Measurements from ENCODE around the gene LRCOL1.

LRCOL1 gene

GRCh38 chr12:132629330-132629729 lies 18.9 kb upstream of the LRCOL1 start:
- DNase-seq (ENCODE audit: low read depth): no peak
- TF ChIP-seq CTCF (conservative IDR thresholded peaks at IDR 0.05; ENCODE audit: control insufficient read depth, insufficient read depth, low read depth, low read length): no peak
- no peak overlapping the region for H3K4me3 ChIP-seq (ENCODE audit: control insufficient read depth, low read depth, low read length)

- H3K4me3 ChIP-seq (ENCODE audit: control insufficient read depth, low read depth, low read length): no peak overlapping the region
- no peak for TF ChIP-seq CTCF (conservative IDR thresholded peaks at IDR 0.05; ENCODE audit: control insufficient read depth, insufficient read depth, low read depth, low read length)
- no peak for DNase-seq (ENCODE audit: low read depth)
These were observed 15.5 kb upstream of the LRCOL1 start for GRCh38 chr12:132625731-132626430.

GRCh38 chr12:132624910-132625630 lies 14.7 kb upstream of the LRCOL1 start:
- DNase-seq (ENCODE audit: low read depth): no peak
- TF ChIP-seq CTCF (conservative IDR thresholded peaks at IDR 0.05; ENCODE audit: control insufficient read depth, insufficient read depth, low read depth, low read length): no peak

GRCh38 chr12:132624186-132624855 lies 13.9 kb upstream of the LRCOL1 start:
- DNase-seq (ENCODE audit: low read depth): no peak
- no peak for TF ChIP-seq CTCF (conservative IDR thresholded peaks at IDR 0.05; ENCODE audit: control insufficient read depth, insufficient read depth, low read depth, low read length)
- no peak overlapping the region for H3K4me3 ChIP-seq (ENCODE audit: control insufficient read depth, low read depth, low read length)

More at GRCh38 chr12:132624910-132625630, 14.7 kb upstream of the LRCOL1 start:
- no peak overlapping the region for H3K4me3 ChIP-seq (ENCODE audit: control insufficient read depth, low read depth, low read length)

- TF ChIP-seq CTCF (conservative IDR thresholded peaks at IDR 0.05; ENCODE audit: control insufficient read depth, insufficient read depth, low read depth, low read length): no peak
- no peak overlapping the region for H3K4me3 ChIP-seq (ENCODE audit: control insufficient read depth, low read depth, low read length)
- DNase-seq (ENCODE audit: low read depth): no peak
These were observed 12.9 kb upstream of the LRCOL1 start for GRCh38 chr12:132623072-132623869.

- H3K4me3 ChIP-seq (ENCODE audit: control insufficient read depth, low read depth, low read length): no peak overlapping the region
- TF ChIP-seq CTCF (conservative IDR thresholded peaks at IDR 0.05; ENCODE audit: control insufficient read depth, insufficient read depth, low read depth, low read length): no peak
- DNase-seq (ENCODE audit: low read depth): peak; percentile 81
These were observed 12.2 kb upstream of the LRCOL1 start for GRCh38 chr12:132622437-132623071.

All from fibroblast of mammary gland (primary cell).